HepG2 (cell line): Measurements from ENCODE around the gene PNLDC1.

ENCODE experiments used
- CHD4 ChIP-seq: fragments of 200-600 bp; sonication (generic); IDR thresholded peaks from 2 replicates; pipeline ENCODE4 v1.7.0; 2017; ENCODE audit warnings: mild to moderate bottlenecking, low read length, borderline replicate concordance
- CTCF ChIP-seq: sonication (generic); formaldehyde crosslinking; IDR thresholded peaks from 2 replicates; pipeline ENCODE4 v1.5.0; 2020; ENCODE audit warnings: mild to moderate bottlenecking, missing genetic modification reagents, moderate library complexity
- FOSL1 ChIP-seq: sonication (generic); formaldehyde crosslinking; IDR thresholded peaks from 2 replicates; pipeline ENCODE4 v1.9.0; 2021; ENCODE audit warnings: missing genetic modification reagents, borderline replicate concordance
- ZBTB3 ChIP-seq: sonication (generic); formaldehyde crosslinking; IDR thresholded peaks from 2 replicates; pipeline ENCODE4 v1.4.0; 2020; ENCODE audit warnings: low read depth, mild to moderate bottlenecking, moderate library complexity, missing genetic modification reagents, borderline replicate concordance

DNA sequence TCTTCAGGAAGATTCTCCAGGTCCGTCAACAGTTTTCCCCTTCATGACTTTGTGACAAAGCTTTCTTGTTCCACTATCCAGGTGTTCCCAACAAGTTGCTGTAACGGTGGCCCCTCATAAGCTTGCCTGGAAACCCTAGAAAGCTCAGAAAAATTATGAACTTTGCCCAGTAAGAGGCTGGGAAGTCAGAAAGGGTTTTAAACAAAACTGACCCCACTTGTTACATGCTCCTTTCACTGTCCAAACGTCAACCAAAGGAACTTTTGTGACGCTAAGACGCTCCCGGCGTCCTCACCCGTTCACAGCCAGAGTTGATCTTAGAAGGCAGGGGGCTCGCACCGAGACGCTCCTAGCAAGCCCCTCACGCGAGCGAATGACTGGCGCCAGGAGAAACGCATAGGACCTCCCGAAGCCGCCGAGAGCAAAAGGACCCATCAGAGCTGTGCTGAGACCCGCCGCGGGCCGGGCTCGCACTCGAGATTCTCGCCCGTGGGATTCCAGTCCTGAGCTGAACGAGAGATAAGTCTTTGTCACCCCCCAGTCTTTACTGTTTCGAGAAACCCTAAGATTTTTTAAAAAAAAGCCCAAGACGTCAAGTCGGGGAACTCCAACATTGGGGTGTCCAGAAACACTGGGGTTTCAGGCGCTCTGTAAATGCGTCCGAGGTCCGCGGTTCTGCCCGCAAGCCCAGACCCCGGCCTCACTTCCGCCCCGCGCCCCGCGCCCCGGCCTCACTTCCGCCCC is 38.8 kb upstream of the PNLDC1 start:
- TF ChIP-seq CHD4, result no peak
- no peak for TF ChIP-seq ZBTB3
- no peak for TF ChIP-seq CTCF
- TF ChIP-seq FOSL1 (CRISPR knock-in tag), result no peak
